ENCODE results near the gene SORD.
"Not testable (repeated sequence)": the region's sequence is repeated elsewhere in the genome, so short reads cannot be mapped to it uniquely, and the experiment has no call there.

The SORD gene

GRCh38 chr15:45069942-45070360 is 47.0 kb downstream of the SORD start:
- DNase-seq = not testable (repeated sequence)

GRCh38 chr15:45073602-45074001 is 50.6 kb downstream of the SORD start:
- not testable (repeated sequence) for DNase-seq

GRCh38 chr15:45075440-45076320 is 52.7 kb downstream of the SORD start:
- not testable (repeated sequence) for DNase-seq

- not testable (repeated sequence) for DNase-seq
Measured at GRCh38 chr15:45077391-45077790, 54.4 kb downstream of the SORD start.

- not testable (repeated sequence) for DNase-seq
Measured at GRCh38 chr15:45079201-45079600, 56.2 kb downstream of the SORD start.

- DNase-seq = not testable (repeated sequence)
Measured at GRCh38 chr15:45079628-45080246, 56.7 kb downstream of the SORD start.

- not testable (repeated sequence) for DNase-seq
Measured at GRCh38 chr15:45080593-45080992, 57.6 kb downstream of the SORD start.

- not testable (repeated sequence) for DNase-seq
Measured at GRCh38 chr15:45082412-45082811, 59.4 kb downstream of the SORD start.

GRCh38 chr15:45083223-45083622 is 60.2 kb downstream of the SORD start:
- no peak for DNase-seq

- no peak for DNase-seq
Measured at GRCh38 chr15:45084163-45084562, 61.2 kb downstream of the SORD start.

- no peak for DNase-seq
Measured at GRCh38 chr15:45087513-45087912, 64.5 kb downstream of the SORD start.

GRCh38 chr15:45088801-45089711 is 66.1 kb downstream of the SORD start:
- no peak for DNase-seq

- DNase-seq = no peak
Measured at GRCh38 chr15:45089712-45090373, 66.8 kb downstream of the SORD start.

GRCh38 chr15:45091161-45091560 is 68.2 kb downstream of the SORD start:
- no peak for DNase-seq

GRCh38 chr15:45091576-45091975 is 68.6 kb downstream of the SORD start:
- no peak for DNase-seq

- DNase-seq = no peak
Measured at GRCh38 chr15:45093013-45093412, 70.0 kb downstream of the SORD start.

GRCh38 chr15:45093622-45094357 is 70.8 kb downstream of the SORD start:
- DNase-seq = no peak

- no peak for DNase-seq
Measured at GRCh38 chr15:45094358-45094730, 71.3 kb downstream of the SORD start.

GRCh38 chr15:45095661-45096060 is 72.7 kb downstream of the SORD start:
- no peak for DNase-seq

GRCh38 chr15:45097466-45097865 is 74.5 kb downstream of the SORD start:
- no peak for DNase-seq

- DNase-seq = no peak
Measured at GRCh38 chr15:45099549-45100165, 76.7 kb downstream of the SORD start.
